ENCODE data around the gene NLGN1. TPM values are rescaled to one million over a fixed set of nuclear protein-coding genes. Genes with fewer than 3 reads are reported as not detected.

Gene NLGN1
- total RNA-seq, 2 donors from 2014 or later, result 1.3 to 2.4 TPM

GRCh38 chr3:173473237-173473636, 75.7 kb downstream of the NLGN1 start:
- Histone ChIP-seq H3K4me1 (no peaks in the 10 kb centered on the region), H3K27me3 (no peaks in the 10 kb centered on the region), H3K36me3 (no peaks in the 10 kb centered on the region), H3K4me3 (no peak overlapping the region), H3K9me3 (no peaks in the 10 kb centered on the region), H3K27ac (no peak overlapping the region)
- DNase-seq (ENCODE audit: low spot score), result no peak
- TF ChIP-seq CTCF (IDR thresholded peaks at IDR 0.05), result no peak

GRCh38 chr3:173479301-173479700, 81.8 kb downstream of the NLGN1 start:
- H3K4me1 ChIP-seq, result no peaks in the 10 kb centered on the region
- no peak for TF ChIP-seq CTCF (IDR thresholded peaks at IDR 0.05)
- H3K4me3 ChIP-seq, result no peak overlapping the region
- no peak overlapping the region for H3K27ac ChIP-seq
- no peak for DNase-seq (ENCODE audit: low spot score)
- H3K9me3 ChIP-seq, result no peaks in the 10 kb centered on the region
- no peaks in the 10 kb centered on the region for H3K27me3 ChIP-seq
- no peaks in the 10 kb centered on the region for H3K36me3 ChIP-seq

- no peak for DNase-seq (ENCODE audit: low spot score)
- no peaks in the 10 kb centered on the region for H3K27me3 ChIP-seq
- no peaks in the 10 kb centered on the region for H3K4me1 ChIP-seq
- H3K27ac ChIP-seq, result no peak overlapping the region
- H3K36me3 ChIP-seq, result no peaks in the 10 kb centered on the region
- H3K4me3 ChIP-seq, result no peak overlapping the region
- H3K9me3 ChIP-seq, result peaks cover 0 to 1% of the 10 kb centered on the region in 2 donors
- no peak for TF ChIP-seq CTCF (IDR thresholded peaks at IDR 0.05)
Measured at GRCh38 chr3:173501931-173502489, 104.5 kb downstream of the NLGN1 start.

GRCh38 chr3:173502983-173503568, 105.5 kb downstream of the NLGN1 start:
- no peaks in the 10 kb centered on the region for H3K9me3 ChIP-seq
- no peaks in the 10 kb centered on the region for H3K4me1 ChIP-seq
- H3K27ac ChIP-seq, result no peak overlapping the region
- no peak for DNase-seq (ENCODE audit: low spot score)
- H3K27me3 ChIP-seq, result no peaks in the 10 kb centered on the region
- no peak for TF ChIP-seq CTCF (IDR thresholded peaks at IDR 0.05)
- no peak overlapping the region for H3K4me3 ChIP-seq
- no peaks in the 10 kb centered on the region for H3K36me3 ChIP-seq

GRCh38 chr3:173510565-173510964, 113.0 kb downstream of the NLGN1 start:
- Histone ChIP-seq H3K27me3 (no peaks in the 10 kb centered on the region), H3K9me3 (no peaks in the 10 kb centered on the region), H3K4me3 (no peak overlapping the region), H3K27ac (no peak overlapping the region), H3K36me3 (no peaks in the 10 kb centered on the region), H3K4me1 (no peaks in the 10 kb centered on the region)
- no peak for DNase-seq (ENCODE audit: low spot score)
- TF ChIP-seq CTCF (IDR thresholded peaks at IDR 0.05), result no peak

GRCh38 chr3:173513123-173513522, 115.6 kb downstream of the NLGN1 start:
- no peak for TF ChIP-seq CTCF (IDR thresholded peaks at IDR 0.05)
- no peak overlapping the region for H3K4me3 ChIP-seq
- H3K27me3 ChIP-seq, result no peaks in the 10 kb centered on the region
- H3K4me1 ChIP-seq, result no peaks in the 10 kb centered on the region
- no peaks in the 10 kb centered on the region for H3K36me3 ChIP-seq
- no peak for DNase-seq (ENCODE audit: low spot score)
- H3K27ac ChIP-seq, result no peak overlapping the region
- no peaks in the 10 kb centered on the region for H3K9me3 ChIP-seq
